ENCODE data around the gene ROPN1L.

DNA sequence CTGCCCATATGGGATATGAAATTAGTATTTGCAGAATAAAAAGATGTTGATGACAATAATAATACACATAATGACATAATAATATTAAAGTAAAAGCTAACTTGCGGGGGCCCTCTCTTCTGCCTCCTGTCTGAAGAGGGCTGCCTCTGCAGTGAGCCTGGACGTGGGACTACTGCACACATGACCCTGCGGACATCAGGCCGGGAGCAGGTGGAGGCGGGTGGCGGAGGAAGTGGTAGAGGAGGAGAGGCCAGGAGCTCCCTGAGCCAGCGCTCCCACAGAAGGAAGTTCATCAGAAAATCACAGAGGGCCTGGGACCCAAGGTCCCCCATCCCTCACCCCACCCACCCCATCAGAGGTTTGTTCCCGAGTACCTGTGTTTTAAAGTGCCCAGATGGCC is 60.5 kb downstream of the ROPN1L start:
- TF ChIP-seq, protein P1, sequence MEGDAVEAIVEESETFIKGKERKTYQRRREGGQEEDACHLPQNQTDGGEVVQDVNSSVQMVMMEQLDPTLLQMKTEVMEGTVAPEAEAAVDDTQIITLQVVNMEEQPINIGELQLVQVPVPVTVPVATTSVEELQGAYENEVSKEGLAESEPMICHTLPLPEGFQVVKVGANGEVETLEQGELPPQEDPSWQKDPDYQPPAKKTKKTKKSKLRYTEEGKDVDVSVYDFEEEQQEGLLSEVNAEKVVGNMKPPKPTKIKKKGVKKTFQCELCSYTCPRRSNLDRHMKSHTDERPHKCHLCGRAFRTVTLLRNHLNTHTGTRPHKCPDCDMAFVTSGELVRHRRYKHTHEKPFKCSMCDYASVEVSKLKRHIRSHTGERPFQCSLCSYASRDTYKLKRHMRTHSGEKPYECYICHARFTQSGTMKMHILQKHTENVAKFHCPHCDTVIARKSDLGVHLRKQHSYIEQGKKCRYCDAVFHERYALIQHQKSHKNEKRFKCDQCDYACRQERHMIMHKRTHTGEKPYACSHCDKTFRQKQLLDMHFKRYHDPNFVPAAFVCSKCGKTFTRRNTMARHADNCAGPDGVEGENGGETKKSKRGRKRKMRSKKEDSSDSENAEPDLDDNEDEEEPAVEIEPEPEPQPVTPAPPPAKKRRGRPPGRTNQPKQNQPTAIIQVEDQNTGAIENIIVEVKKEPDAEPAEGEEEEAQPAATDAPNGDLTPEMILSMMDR (IDR thresholded peaks at IDR 0.05; ENCODE audit: insufficient read depth, low read depth, low read length) = no peak
- TF ChIP-seq EZH2 (IDR thresholded peaks at IDR 0.05; ENCODE audit: insufficient read depth, low read length) = no peak
